HG02981 (cell line): ENCODE data around the gene PPP1R13B.
"Not testable (repeated sequence)": the region's sequence is repeated elsewhere in the genome, so short reads cannot be mapped to it uniquely, and the experiment has no call there.

ENCODE experiments used
- ATAC-seq: cut with Tn5 transposase; IDR thresholded peaks from one replicate; pipeline ENCODE4 v1.9.1; 2021; ENCODE audit warnings: mild to moderate bottlenecking, moderate library complexity; ENCODE audit not compliant: unreplicated experiment

Gene PPP1R13B

GRCh38 chr14:103847451-103848174, at the start of gene PPP1R13B:
Gene PPP1R13B, minus strand, starts transcription at chr14:103847575. Its CDS starts 268 bp downstream, at chr14:103847307.
- peak; percentile 88 for ATAC-seq

GRCh38 chr14:103896578-103896977, 49.2 kb upstream of the PPP1R13B start:
- ATAC-seq = no peak

GRCh38 chr14:103894723-103895059, 47.3 kb upstream of the PPP1R13B start:
- no peak for ATAC-seq

- ATAC-seq = no peak
These were observed 46.8 kb upstream of the PPP1R13B start for GRCh38 chr14:103894034-103894722.

- no peak for ATAC-seq
These were observed 44.9 kb upstream of the PPP1R13B start for GRCh38 chr14:103892247-103892646.

- no peak for ATAC-seq
These were observed 44.4 kb upstream of the PPP1R13B start for GRCh38 chr14:103891667-103892215.

GRCh38 chr14:103890821-103891666, 43.7 kb upstream of the PPP1R13B start:
- no peak for ATAC-seq

GRCh38 chr14:103890052-103890371, 42.6 kb upstream of the PPP1R13B start:
- ATAC-seq = no peak

GRCh38 chr14:103889313-103890051, 42.1 kb upstream of the PPP1R13B start:
- no peak for ATAC-seq

- not testable (repeated sequence) for ATAC-seq
These were observed 41.6 kb upstream of the PPP1R13B start for GRCh38 chr14:103889002-103889312.

GRCh38 chr14:103887557-103888115, 40.3 kb upstream of the PPP1R13B start:
- no peak for ATAC-seq

- ATAC-seq = no peak
These were observed 39.8 kb upstream of the PPP1R13B start for GRCh38 chr14:103887170-103887501.

- no peak for ATAC-seq
These were observed 39.2 kb upstream of the PPP1R13B start for GRCh38 chr14:103886304-103887169.

- ATAC-seq = no peak
These were observed 38.1 kb upstream of the PPP1R13B start for GRCh38 chr14:103885509-103885932.

- ATAC-seq = no peak
These were observed 37.5 kb upstream of the PPP1R13B start for GRCh38 chr14:103884854-103885253.

GRCh38 chr14:103883263-103883523, 35.8 kb upstream of the PPP1R13B start:
- ATAC-seq = no peak

GRCh38 chr14:103882503-103883262, 35.3 kb upstream of the PPP1R13B start:
- ATAC-seq = no peak

- no peak for ATAC-seq
These were observed 34.2 kb upstream of the PPP1R13B start for GRCh38 chr14:103881268-103882201.
